GDM1 (cell line): Measurements from ENCODE around the gene CAMSAP3.
"Not testable (repeated sequence)": the region's sequence is repeated elsewhere in the genome, so short reads cannot be mapped to it uniquely, and the experiment has no call there.

Experiments
- DNase-seq: peaks from one replicate; lab custom pipeline; 2025; lab: John Stamatoyannopoulos, UW

CAMSAP3 gene

DNA sequence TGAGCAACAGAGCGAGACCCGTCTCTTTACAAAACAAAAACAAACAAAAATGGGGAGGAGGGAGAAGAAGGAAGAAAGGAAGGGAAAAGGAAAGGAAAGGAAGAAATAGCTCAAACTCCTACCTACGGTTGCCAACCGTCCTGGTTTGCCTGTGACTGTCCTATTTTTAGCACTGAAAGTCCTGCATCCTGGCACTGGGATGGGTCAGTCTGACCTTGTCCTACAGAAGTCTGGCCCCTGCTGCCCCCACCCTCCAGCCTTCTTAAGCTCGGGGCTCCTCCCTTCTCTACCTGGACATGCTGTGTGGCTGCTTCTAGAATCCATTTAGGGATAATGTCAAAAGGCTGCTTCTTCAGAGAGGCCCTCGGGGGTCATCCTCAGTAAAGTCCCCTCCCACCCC is 40.0 kb downstream of the CAMSAP3 start:
- DNase-seq: no peak

DNA sequence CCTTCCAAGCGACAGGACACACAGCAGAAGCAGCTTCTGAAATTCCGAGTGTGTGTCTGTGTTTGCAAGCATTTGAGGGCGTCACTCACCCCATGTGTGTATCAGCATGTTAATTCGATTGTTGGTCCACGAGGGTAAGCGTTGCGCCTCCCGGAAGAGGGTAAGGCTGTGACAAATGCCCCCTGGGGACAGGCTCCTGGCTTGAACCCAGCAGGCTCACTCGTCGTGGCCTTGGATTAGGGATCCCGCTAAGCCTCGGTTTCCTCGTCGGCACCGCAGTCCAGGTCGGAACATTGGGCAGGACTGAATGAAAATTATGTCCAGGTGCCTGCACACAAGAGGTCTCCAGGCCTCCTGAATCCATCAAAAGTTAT is 40.6 kb downstream of the CAMSAP3 start:
- no peak for DNase-seq

DNA sequence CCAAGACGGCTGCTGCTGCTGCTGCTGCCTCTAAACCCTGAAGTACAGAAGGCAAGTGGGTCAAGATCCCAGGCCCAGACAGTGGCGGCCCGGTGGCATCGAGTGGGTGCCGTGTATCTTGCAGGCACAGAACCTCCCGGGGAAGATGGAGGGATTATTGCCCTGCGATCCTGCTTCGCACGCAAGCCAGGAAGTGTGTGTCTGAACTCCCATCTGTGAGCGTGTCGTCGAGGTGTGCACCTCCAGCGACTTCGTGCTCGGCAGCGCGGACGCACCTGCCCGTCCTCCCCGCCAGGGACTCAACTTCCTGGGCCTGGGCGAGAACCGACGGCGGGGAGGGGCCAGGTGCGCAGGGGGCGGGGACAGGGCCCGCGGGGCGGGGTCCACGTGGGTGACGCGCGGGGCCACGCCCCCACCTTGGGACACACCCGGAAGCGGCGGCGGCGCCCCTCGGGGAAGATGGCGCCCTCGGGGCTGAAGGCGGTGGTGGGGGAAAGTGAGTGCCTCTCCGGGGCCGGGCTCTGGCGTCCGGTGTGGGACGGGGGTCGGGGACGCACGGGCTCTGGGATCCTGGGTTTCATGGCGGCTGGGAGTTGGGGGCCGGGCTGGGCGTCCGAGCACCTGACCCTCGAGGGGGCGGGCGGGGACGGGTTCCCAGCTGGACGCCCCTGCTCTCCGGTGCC is 41.2 kb downstream of the CAMSAP3 start, which contains the start of gene STXBP2:
Gene STXBP2, plus strand, starts transcription at position 420 of the 683 bp plus-strand sequence. Its CDS starts 40 bp downstream, at position 460.
- peak; percentile 62 for DNase-seq

DNA sequence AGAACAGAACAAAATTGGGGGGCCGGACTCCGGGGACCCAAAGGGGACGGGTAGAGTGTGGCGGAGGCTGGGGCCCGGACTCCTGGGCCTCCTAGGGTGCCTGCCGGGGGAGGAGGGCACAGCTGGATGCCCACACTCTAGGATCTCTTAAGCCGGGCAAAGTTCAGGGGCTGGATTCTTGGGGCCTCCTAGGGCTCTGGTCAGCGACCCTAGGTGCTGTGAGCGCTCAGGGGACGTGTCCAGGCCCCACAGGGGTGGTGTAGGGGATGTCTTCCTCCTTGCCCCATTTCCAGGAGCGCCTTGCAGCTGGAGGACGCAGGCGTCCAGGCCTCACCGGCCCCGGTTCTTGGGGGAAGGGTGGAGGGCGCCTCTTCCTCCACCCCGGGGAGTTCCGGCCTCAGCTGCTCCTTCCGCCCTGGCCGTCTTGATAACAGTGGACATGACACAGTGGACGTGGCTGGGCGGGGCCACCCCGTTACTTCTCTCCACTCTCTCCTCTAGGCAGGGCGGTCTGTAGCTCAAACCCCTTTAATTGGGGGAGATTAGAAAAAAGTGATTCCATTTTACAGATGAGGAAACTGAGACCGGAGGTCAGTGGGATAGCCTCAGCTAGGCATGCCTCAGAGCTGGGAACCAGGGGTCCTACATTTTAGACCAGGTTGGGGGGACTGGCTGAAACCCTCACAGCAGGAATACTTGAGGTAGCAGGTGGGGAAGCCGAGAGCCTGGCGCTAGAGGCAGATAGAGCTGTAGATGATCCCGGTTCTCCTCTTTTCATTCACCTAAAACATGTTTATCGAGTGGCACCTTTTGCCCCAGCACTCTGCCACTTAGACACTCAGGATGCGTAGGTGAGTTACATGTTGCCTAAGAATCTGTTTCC is 42.0 kb downstream of the CAMSAP3 start:
- DNase-seq: no peak

DNA sequence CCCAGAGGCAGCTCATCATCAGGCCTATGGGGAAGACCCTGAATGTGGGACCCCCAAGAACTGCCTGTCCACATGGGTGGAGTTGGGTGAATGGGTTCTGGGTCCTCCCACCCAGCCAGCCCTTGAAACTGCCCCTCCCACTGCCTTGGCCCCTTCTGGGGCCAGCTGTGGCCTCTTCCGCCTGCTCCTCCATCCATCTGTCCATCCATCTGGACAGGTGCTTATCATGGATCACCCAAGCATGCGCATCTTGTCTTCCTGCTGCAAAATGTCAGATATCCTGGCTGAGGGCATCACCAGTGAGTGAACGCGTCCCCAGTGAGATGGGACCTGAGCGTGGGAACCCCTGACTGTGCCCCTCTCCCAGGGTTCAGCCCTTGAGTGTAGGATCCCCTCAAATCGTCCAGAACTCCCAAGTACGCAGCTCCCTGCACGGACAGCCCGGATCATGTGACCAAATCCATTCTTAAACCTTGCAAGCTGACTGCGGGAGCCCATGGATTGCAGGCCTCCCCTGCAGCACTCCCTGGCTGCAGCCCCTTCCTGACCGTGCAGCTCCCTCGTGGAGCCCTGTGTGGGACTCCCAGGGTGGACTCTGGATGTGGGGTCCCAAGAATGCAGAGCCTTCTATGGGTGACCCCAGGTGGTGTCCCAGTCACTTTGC is 43.3 kb downstream of the CAMSAP3 start:
- DNase-seq: no peak

DNA sequence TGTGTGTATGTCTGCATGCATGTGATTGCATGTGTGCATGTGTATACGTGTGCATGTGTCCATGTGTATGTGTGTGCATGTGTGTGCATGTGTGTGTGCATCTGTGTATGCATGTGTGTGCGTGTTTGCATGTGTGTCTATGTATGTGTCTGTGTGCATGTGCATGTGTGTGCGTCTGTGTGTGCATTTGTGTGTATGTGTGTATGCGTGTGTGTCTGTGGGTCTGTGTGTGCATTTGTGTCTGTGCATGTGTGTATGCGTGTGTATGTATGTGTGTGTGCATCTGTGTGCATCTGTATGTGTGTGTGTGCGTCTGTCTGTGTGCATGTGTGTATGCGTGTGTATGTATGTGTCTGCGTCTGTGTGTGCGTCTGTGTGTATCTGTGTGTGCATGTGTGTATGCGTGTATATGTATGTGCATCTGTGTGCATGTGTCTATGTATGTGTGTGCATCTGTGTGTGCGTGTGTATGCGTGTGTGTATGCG is 44.2 kb downstream of the CAMSAP3 start:
- no peak for DNase-seq

DNA sequence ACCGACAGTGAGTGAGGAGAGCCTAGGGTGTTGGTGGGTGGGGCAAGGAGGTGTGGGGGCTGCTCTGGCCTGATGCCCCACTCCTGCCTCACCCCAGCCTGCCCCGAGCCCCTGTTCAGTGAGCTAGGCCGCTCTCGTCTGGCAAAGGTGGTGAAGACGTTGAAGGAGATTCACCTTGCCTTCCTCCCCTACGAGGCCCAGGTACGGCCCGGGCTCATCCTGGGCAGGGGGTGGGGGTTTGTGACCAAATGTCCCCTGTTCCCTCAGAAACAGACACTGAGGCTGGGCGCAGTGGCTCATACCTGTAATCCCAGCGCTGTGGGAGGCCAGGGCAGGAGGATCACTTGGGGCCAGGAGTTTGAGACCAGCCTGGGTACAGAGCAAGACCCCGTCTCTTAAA is 45.1 kb downstream of the CAMSAP3 start:
- DNase-seq: no peak

DNA sequence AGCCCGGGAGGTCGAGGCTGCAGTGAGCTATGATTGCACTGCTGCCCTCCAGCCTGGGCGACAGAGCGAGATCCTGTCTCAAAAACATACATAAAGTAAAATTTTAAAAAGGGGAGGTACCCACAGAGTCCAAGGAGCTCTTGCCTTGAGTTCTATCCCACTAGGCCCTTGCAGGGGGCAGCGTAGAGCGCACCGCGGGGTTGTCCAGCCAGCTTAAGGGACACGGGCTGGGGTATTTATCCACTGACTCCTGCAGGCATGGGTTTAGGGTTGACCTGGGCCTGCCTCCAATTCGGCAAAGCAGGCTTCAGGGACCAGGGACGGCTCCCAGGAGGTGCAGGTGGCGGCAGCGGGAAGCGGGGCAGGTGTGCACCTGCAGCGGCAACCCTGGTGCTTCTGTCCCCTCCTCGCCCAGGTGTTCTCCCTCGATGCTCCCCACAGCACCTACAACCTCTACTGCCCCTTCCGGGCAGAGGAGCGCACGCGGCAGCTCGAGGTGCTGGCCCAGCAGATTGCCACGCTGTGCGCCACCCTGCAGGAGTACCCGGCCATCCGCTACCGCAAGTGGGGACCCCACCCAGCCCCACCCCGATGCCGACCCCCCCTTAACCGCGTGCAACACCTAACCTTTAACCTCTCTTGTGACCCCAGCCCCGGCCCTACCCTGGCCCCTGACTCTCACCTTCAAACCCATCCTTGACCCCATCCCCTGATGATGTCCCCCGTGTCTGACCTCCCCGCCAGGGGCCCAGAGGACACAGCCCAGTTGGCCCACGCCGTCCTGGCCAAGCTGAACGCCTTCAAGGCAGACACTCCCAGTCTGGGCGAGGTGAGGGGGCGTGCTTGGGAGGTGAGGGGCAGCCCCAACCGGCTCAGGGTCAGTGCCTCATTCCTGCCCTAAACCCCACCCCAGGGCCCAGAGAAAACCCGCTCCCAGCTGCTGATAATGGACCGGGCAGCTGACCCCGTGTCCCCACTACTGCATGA is 45.9 kb downstream of the CAMSAP3 start:
- no peak for DNase-seq

DNA sequence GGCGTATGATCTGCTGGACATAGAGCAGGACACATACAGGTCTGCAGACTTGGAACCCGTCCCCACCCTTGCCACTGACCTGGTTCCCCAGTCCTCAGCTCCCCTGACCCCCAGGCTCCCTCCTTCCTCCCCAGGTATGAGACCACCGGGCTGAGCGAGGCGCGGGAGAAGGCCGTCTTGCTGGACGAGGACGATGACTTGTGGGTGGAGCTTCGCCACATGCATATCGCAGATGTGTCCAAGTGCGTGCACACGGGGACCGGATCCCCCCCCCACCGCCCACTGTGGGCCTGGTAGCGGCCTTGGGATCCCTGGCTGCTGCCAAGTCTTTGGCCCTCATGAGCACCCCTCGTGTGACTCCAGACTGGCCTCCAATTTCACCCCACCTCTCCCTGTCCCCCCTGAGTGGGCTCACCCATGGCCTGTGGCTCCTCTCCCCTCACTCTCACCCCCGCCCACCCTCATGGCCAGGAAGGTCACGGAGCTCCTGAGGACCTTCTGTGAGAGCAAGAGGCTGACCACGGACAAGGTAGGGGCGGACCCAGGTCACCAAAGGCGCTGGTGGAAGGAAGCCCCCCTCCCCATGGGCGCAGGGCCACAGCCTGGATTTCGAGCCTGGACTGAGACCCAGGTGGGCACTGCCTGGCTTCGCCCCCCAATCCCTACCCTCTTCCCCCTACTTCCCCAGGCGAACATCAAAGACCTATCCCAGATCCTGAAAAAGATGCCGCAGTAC is 46.8 kb downstream of the CAMSAP3 start:
- no peak for DNase-seq

DNA sequence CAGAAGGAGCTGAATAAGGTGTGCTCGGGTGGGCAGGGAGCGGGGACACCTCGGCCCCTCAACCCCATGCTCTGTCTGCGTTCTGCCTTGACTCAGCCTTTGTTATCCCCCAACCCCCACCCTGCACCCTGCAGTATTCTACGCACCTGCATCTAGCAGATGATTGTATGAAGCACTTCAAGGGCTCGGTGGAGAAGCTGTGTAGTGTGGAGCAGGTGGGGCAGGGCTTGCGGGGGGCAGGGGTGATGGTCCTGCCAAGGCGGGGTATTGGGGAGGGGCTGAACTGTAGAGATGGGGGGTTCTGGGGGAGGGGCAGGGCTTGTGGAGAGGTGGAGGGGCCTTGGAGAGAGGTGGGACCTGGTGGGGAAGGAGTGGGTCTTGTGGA is 47.4 kb downstream of the CAMSAP3 start:
- no peak for DNase-seq

DNA sequence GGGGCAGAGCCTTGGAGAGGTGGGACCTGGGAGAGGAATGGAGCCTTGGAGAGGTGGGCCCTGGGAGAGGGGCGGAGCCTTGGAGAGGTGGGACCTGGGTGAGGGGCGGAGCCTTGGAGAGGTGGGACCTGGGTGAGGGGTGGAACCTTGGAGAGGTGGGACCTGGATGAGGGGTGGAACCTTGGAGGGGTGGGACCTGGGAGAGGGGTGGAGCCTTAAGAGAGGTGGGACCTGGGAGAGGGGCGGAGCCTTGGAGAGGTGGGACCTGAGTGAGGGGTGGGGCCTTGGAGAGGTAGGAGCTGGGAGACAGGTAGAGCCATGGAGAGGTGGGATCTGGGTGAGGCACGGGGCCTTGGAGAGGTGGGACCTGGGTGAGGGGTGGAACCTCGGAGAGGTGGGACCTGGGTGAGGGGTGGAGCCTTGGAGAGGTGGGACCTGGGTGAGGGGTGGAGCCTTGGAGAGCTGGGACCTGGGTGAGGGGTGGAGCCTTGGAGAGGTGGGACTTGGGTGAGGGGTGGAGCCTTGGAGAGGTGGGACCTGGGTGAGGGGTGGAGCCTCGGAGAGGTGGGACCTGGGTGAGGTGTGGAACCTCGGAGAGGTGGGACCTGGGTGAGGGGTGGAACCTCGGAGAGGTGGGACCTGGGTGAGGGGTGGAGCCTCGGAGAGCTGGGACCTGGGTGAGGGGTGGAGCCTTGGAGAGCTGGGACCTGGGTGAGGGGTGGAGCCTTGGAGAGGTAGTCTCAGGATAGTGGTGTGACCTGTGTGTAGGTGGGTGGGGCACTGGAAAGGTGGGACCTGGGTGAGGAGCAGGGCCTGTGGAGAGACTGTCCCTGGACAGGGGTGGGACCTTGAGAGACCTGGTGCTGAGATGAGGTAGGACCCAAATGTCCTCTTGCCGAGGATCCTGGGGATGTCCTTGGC is 48.2 kb downstream of the CAMSAP3 start:
- not testable (repeated sequence) for DNase-seq

DNA sequence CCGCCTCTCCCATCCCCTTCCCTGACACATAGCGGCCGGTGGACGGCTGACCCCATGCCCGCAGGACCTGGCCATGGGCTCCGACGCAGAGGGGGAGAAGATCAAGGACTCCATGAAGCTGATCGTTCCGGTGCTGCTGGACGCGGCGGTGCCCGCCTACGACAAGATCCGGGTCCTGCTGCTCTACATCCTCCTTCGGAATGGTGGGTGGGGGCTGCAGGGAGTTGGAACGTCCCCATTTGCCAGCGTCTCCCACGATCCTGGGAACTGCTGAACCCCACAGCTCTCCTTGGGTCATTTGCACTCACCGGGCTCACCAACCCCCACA is 48.9 kb downstream of the CAMSAP3 start:
- no peak for DNase-seq

DNA sequence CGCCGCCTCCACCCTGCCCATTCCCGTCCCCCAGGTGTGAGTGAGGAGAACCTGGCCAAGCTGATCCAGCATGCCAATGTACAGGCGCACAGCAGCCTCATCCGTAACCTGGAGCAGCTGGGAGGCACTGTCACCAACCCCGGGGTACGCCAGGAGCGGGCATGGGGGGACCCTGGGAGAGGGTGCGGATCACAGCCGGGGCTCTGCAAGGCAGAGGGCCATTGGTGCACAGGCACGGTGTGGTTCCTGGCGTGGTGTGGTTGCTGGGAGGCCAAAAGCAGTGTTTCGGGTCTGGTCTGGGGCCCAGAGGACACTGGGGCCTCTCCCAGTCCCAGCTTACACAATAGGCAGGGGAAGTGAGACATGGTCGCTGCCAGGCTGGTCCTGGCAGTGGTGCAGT is 49.5 kb downstream of the CAMSAP3 start:
- no peak for DNase-seq

DNA sequence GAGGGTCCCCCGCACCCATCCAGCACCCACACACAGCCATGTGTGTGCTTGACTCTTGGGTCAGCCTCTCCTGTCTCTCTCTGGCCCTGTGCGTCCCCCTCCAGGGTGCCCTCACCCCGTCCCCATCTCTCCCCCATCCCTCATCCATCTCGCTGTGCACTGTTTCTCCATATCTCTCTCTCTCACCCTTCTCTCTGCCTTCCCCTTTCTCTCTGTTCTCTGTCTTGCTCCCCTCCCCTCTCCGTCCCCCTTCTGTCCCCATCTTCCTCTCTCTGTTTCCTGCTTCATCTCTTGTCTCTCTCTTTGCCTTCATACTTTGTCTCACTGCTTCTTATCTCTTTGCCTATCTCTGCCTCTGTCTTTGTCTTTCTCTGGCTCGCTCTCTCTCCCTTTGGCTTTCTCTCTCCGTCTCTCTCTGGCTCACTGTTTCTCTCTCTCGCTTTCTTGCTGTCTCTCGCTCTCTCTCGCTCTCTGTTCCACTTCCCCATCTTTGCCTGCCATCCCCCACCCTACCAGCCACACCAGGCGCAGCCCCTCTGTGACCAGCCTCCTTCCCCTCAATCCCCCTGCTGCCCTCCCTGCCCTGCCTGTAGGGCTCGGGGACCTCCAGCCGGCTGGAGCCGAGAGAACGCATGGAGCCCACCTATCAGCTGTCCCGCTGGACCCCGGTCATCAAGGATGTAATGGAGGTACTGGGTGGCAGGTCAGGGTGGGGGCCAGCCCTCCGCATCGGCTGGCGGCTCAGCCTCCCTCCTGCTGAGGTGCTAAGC is 50.2 kb downstream of the CAMSAP3 start:
- DNase-seq: no peak

DNA sequence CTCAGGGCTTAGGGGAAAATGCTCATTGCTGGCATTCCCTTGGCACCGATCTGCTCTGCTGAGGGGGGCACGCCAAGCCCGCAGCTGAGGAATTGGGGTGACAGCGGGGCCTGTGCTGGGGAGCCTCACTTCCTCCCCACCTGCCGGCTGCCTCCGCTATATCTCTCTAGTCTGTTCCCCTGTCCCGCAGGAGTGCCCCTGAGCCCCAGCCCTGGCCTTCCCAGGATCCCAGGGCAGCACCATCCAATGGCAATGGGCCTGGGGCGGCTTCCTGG is 50.7 kb downstream of the CAMSAP3 start:
- DNase-seq: no peak

DNA sequence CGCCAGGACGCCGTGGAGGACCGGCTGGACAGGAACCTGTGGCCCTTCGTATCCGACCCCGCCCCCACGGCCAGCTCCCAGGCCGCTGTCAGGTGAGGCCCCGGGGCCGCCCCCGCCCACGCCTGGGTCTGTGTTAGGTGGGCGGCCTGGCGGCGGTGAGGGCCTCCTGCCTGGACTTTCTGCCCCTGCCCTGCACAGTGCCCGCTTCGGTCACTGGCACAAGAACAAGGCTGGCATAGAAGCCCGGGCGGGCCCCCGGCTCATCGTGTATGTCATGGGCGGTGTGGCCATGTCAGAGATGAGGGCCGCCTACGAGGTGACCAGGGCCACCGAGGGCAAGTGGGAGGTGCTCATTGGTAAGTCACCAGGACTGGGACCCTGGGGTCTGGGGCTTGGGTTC is 51.5 kb downstream of the CAMSAP3 start:
- no peak for DNase-seq

DNA sequence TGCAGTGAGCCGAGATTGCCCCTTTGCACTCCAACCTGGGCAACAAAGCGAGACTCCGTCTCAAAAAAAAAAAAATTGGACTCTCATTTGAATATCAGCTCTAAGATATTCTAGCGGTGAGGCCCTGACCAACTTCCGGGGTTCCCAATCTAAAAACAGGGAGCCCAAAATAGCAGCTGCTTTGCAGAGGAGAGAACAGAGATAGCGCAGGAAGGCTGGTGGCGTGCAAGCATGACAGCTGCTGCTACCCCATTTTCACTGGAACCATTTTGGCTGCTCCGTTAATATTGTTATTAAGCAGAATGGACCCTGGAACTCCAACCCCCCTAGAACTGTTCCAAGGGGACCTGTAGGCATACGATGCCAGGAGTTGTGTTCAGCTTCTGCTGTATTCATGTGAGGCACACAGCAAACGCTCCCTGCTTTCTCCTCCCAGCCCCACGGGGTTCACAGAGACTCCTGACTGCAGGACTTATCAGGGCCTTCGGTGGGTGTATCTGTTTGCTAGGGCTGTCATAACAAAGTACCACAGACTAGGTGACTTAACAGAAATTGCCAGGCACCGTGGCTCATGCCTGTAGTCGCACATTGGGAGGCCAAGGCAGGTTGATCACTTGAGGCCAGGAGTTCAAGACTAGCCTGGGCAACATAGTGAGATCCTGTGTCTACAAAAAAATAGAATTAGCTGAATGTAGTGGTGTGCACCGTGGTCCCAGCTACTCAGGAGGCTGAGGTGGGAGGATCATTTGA is 52.8 kb downstream of the CAMSAP3 start:
- no peak for DNase-seq

DNA sequence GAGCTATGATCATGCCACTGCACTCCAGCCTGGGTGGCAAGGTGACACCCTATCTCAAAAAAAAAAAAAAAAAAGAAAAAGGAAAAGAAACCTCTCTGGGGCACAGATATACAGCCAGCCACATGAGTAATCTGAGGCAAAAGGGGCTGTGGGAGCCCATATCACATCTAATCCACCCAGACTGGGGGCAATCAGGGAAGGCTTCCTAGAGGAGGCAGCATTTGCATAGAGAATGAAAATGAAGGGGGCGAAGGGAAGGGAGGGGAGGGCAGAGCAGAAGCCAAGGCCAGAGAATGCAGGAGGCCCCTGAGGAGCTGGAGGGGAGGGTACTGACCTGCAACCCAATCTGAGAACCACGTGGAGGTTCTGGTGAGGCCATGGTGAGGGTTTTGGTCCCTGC is 54.5 kb downstream of the CAMSAP3 start:
- DNase-seq: no peak
